GM18508 (cell line): Measurements from ENCODE around the gene ARHGAP32.

ENCODE experiments used
- ATAC-seq: cut with Tn5 transposase; IDR thresholded peaks from one replicate; pipeline ENCODE4 v1.9.1; 2021; ENCODE audit warnings: moderate number of reproducible peaks; ENCODE audit not compliant: insufficient read depth, unreplicated experiment

The ARHGAP32 gene

DNA sequence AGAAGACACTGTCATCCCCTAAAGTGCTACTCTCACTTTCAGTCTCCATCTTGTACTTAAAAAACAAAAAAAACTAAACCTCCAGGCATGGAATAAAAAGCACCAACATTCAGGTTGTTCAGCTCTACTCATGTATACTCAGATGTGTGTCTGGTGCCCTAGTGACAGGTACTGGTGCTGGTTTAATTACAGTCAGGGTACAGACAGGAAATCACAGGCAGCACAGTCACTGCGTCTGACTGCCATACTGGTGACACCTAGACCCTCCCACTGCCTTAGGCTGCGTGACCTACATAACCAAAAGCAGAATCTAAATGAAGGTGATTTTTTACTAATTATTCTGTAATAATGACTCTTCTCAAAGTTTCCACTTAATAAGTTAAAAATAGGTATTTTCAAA is at the start of gene ARHGAP32:
Gene ARHGAP32, minus strand, starts transcription at position 176 of the 400 bp plus-strand sequence. Its CDS starts 127 bp downstream, at position 49.
- no peak for ATAC-seq

DNA sequence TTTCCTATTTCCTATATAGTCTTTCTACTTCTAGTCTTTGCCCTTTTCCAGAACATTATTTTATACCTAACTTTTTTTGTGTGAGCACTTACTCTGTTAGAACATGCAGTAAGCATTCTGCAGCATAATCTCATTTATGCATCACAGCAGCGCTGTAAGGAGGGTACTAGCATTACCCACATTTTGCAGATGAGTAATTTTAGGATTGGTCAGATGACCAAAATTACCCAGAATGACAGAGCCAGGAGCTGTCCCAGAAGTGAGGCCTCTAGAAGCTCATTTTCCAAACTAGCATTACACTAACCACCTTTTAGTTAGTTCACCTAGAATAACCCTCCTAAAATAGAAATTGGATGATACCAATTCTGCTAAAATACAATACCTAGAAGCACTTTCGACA is 47.1 kb upstream of the ARHGAP32 start:
- no peak for ATAC-seq

DNA sequence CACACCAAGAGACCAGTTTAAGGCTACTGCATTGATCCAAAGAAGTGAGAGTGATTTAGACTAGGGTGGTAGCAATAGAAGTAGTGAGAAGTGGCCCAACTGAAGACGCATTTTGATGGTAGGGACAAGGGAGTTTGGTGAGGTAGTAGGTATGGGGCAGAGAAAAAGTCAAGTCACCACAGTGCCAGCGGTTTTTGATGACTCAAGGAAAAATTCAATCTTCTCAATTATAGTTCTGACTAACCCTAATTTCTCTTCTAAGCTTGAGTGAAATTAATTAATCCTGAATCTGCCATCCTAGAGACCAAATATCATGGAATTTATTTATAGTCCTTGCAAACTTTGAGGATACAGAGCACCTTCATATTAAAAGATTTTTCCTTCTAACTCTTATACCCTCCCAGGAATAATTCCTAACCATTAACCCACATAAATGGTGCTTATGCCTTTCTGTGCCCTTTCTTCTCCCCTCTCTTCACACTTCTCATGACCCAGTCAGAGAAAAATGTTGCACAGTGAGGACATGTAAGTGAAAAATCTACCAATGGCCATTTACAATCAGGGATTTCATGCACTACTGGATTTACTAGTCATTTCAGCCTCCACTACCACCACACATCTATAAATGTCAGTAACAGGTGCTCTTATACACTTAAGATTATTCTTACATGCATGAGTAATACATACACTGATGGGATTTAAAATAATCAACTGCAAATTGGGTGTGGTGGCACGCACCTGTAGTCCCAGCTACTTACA is 45.9 kb upstream of the ARHGAP32 start:
- ATAC-seq = no peak

DNA sequence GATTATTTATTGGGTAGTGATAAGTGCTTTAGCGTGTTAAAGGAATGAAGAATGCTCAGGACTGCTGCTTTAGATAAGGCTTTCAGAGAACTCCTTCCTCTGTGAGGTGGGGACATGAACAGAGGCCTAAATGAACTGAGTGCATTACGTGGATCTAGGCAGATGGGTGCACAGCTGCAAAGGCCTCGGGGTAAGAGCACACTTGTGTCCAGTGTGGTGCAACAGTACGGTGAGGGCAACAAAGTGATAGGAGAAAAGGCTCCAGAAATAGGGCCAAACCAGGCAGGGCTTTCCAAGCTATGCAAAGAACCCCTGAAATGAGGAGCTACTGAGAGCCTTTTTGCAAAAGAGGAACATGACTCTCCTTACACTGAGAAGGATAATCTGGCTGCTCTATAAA is 45.3 kb upstream of the ARHGAP32 start:
- ATAC-seq = no peak

DNA sequence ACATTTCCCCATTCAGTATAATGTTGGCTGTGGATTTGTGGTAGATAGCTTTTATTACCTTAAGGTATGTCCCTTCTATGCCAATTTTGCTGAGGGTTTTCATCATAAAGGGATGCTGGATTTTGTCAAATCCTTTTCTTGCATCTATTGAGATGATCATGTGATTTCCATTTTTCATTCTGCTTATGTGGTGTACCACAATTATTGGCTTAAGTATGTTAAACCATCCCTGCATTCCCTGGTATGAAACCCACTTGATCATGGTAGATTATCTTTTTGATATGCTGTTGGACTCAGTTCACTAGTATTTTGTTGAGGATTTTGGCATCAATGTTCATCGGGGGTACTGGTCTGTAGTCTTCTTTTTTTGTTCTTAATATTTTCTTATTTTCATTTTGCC is 44.7 kb upstream of the ARHGAP32 start:
- no peak for ATAC-seq

DNA sequence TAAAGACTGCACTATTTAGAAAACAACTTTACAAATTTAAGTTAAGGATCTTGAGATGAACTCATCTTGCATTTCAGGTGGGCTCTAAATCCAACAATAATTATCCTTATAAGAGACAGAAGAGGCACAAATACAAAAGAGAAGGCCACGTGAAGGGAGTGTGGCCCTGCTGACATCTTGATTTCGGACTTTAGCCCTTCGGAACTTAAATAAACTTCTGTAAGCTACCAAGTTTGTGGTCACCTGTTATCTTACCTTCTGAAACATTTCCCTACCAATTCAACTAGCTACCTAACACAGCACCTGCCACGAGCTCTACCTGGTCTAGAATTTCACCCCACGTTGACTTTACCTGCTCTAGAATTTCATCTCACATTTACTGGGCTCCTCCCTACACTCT is 42.9 kb upstream of the ARHGAP32 start:
- no peak for ATAC-seq

DNA sequence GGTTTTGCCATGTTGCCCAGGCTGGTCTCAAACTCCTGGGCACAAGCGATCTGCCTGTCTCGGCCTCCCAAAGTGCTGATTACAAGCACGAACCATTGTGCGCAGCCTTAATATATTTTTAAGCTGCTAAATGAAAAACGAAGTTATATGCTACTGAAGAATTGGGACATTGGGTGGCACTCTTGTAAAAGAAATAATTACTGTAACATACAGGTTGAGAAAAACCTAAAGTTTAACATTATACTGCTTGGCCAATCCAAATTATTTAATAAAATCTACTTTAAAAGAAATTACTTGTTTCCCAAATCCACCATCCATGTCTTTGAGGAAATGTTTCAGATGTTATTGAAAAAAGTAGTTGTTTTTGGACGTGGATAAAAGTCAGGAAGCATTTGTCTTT is 37.9 kb upstream of the ARHGAP32 start:
- no peak for ATAC-seq

DNA sequence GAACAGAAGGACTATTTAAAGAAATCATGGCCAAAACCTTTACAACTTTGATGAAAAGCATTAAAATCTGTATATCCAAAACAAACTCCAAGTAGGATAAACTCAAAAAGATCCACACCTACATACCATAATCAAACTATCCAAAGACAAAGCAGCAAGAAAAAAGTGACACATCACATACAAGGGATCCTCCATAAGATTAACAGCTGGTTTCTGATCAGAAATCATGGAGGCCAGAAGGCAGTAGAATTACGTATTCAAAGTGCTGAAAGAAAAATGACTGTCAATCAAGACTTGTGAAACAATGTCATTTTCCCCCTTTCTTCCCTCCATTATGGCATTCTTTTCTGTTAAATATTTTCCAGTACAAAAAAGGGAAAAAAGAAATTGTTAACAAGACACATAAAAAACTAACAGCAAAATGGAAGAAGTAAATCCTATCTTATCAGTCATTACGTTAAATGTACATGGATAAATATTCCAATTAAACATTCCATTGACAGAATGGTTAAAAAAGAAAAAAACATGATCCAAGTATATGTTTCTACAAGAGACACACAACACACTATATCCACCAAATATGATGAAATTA is 34.2 kb upstream of the ARHGAP32 start:
- ATAC-seq = no peak

- no peak for ATAC-seq
Observed at GRCh38 chr11:129225190-129225589, 33.1 kb upstream of the ARHGAP32 start.

GRCh38 chr11:129224538-129224937 is 32.4 kb upstream of the ARHGAP32 start:
- no peak for ATAC-seq

- no peak for ATAC-seq
Observed at GRCh38 chr11:129223701-129224149, 31.6 kb upstream of the ARHGAP32 start.

DNA sequence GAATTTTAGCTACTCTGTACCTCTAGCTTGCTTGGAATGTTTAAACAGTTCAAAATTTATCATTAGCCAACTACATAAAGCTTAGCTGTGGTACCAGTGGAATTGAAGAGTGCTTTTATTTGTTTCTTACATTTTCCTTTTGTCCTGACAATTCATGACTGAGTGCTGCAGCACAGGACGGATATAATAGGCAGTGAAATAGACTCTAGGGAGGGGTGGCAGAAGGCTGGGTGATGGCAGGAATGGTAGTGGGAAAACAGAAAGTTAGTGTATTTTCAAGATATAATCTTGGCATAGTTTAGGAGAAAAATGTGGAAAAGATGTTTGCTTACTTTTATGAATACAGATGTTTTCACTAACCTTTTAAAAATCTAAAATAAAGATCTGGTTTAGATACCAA is 31.1 kb upstream of the ARHGAP32 start:
- no peak for ATAC-seq

DNA sequence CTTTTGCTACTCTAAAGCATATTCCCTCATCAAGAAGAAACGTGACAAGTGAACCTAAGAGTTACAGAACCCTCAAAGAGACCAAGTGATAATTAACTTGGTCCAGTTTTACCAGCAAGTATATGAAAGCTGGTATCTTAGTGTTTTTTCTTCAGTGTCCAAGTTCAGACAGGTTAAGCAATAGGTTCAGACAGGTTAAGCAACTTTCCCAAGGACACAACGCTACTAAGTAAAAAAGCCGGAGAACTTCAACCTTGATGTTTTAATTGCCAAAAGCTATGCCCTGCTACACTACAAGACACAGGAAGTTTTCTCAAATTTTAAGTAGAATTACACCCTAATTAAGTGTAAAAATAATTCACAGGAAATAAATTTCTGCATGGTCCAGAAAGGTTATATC is 30.0 kb upstream of the ARHGAP32 start:
- ATAC-seq = no peak

GRCh38 chr11:129215506-129216245 is 23.6 kb upstream of the ARHGAP32 start:
- ATAC-seq = no peak

GRCh38 chr11:129214710-129215295 is 22.7 kb upstream of the ARHGAP32 start:
- no peak for ATAC-seq

- no peak for ATAC-seq
Observed at GRCh38 chr11:129213261-129213660, 21.1 kb upstream of the ARHGAP32 start.

DNA sequence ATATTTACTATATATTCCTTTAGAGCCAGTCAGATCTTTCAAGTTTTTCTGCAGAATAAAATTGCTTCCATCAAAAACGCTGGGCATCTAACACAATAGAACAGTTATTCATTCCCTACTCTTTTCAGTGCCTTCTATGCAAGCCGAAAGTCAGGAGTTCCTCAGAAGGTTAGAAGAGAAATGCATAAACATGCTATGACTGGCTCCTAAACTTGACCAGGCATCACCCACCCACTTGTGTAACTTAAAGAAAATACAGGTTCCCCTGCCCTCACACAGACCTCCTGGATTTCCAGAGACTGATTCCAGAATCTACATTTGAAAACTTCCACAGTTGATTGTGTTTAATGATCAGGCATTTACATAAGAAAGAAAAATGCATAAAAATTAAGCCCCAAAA is 19.3 kb upstream of the ARHGAP32 start:
- no peak for ATAC-seq

DNA sequence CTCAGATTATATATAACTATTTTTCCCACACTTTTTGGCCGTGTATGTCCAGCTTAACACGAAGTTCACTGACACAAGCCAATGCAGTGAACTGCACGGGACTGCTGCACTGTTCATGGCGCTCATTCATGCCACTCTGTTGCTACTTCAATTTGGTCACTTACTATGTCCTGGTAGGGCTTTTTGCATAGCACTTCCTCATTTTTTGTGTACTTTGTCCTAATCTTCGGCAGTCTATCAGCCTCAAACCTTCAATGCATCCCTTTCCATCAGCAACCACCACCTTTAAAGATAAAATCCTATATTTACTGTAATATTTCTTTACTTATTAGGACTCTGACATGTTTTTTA is 18.7 kb upstream of the ARHGAP32 start:
- no peak for ATAC-seq

- ATAC-seq = no peak
Observed at GRCh38 chr11:129209891-129210830, 18.0 kb upstream of the ARHGAP32 start.

- ATAC-seq = no peak
Observed at GRCh38 chr11:129208863-129209262, 16.7 kb upstream of the ARHGAP32 start.
